Left renal cortex interstitium (tissue), 4 donors: ENCODE data around the gene TTYH3. TPM values are rescaled to one million over a fixed set of nuclear protein-coding genes. Genes with fewer than 3 reads are reported as not detected.
"Not testable (repeated sequence)": the region's sequence is repeated elsewhere in the genome, so short reads cannot be mapped to it uniquely, and the experiment has no call there.

Experiments used
- DNase-seq, 4 donors: peaks; one replicate each; pipeline ENCODE4 v3.0.0-alpha.2; 2013; ENCODE audit warnings: low read depth in 4 of 4, low spot score in 2 of 4, missing footprints in 1 of 4
- polyA plus RNA-seq, 4 donors: library from polyadenylated mRNA; unstranded; fragments of 120-200 nt; gene quantifications; one replicate each; pipeline ENCODE4 v1.2.1, GENCODE V29; 2013; ENCODE audit not compliant: insufficient read length in 4 of 4

The TTYH3 gene
- polyA plus RNA-seq, 4 donors, result 74.6 to 151 (median 127) TPM

GRCh38 chr7:2660359-2661095 is 28.7 kb downstream of the TTYH3 start:
- DNase-seq, result no peak

- DNase-seq, result no peak
Measured at GRCh38 chr7:2661096-2661449, 29.3 kb downstream of the TTYH3 start.

GRCh38 chr7:2661602-2662272 is 30.0 kb downstream of the TTYH3 start:
- DNase-seq, result no peak

GRCh38 chr7:2662273-2663120 is 30.7 kb downstream of the TTYH3 start:
- no peak for DNase-seq

GRCh38 chr7:2663121-2663886 is 31.5 kb downstream of the TTYH3 start:
- no peak for DNase-seq

GRCh38 chr7:2663960-2664359 is 32.2 kb downstream of the TTYH3 start:
- DNase-seq, result no peak

GRCh38 chr7:2665359-2665791 is 33.6 kb downstream of the TTYH3 start:
- no peak for DNase-seq

GRCh38 chr7:2666155-2666554 is 34.4 kb downstream of the TTYH3 start:
- no peak for DNase-seq

GRCh38 chr7:2666588-2667250 is 34.9 kb downstream of the TTYH3 start:
- no peak for DNase-seq

GRCh38 chr7:2667843-2668242 is 36.1 kb downstream of the TTYH3 start:
- DNase-seq, result no peak

GRCh38 chr7:2668401-2668800 is 36.6 kb downstream of the TTYH3 start:
- DNase-seq, result no peak

- no peak for DNase-seq
Measured at GRCh38 chr7:2670171-2670570, 38.4 kb downstream of the TTYH3 start.

GRCh38 chr7:2670720-2671391 is 39.1 kb downstream of the TTYH3 start:
- no peak for DNase-seq

- DNase-seq, result not testable (repeated sequence)
Measured at GRCh38 chr7:2673214-2673613, 41.4 kb downstream of the TTYH3 start.

- DNase-seq, result no peak
Measured at GRCh38 chr7:2673934-2674333, 42.1 kb downstream of the TTYH3 start.

GRCh38 chr7:2675256-2675764 is 43.5 kb downstream of the TTYH3 start:
- no peak for DNase-seq

GRCh38 chr7:2676576-2676975 is 44.8 kb downstream of the TTYH3 start:
- DNase-seq, result not testable (repeated sequence)

GRCh38 chr7:2678454-2678853 is 46.7 kb downstream of the TTYH3 start:
- not testable (repeated sequence) for DNase-seq
